Measurements from ENCODE around the gene ALG14. TPM values are rescaled to one million over a fixed set of nuclear protein-coding genes. Genes with fewer than 3 reads are reported as not detected.
A peak's percentile ranks its signal among the peaks of the same experiment; 100 is the strongest.

The ALG14 gene
- total RNA-seq, 1 donor from 2014 or later: 4.6 TPM

GRCh38 chr1:95117207-95118066 is 44.7 kb upstream of the ALG14 start, which contains the start of gene TLCD4:
Gene TLCD4, plus strand, starts transcription at chr1:95117355. Its CDS starts 26,547 bp downstream, at chr1:95143902.
- Histone ChIP-seq H3K4me1 (peaks cover 11% of the 10 kb centered on the region), H3K9me3 (no peaks in the 10 kb centered on the region), H3K36me3 (no peaks in the 10 kb centered on the region), H3K4me3 (peak within 1 kb of the TSS; percentile 66), H3K27ac (peak within 1 kb of the TSS; percentile 77), H3K27me3 (ENCODE audit: low read depth) (no peaks in the 10 kb centered on the region)
- no peak for TF ChIP-seq CTCF (IDR thresholded peaks at IDR 0.05)
- intact Hi-C loops (cut with DNase I): no loop called here
- peak; percentile 78 for DNase-seq
- ATAC-seq: peak; percentile 94 to 95

- ATAC-seq (peak; percentile 86 to 87), DNase-seq (peak; percentile 72)
- Histone ChIP-seq H3K27ac (peak overlapping the region; percentile 77), H3K36me3 (no peaks in the 10 kb centered on the region), H3K9me3 (no peaks in the 10 kb centered on the region), H3K4me1 (peaks cover 11% of the 10 kb centered on the region), H3K27me3 (ENCODE audit: low read depth) (no peaks in the 10 kb centered on the region), H3K4me3 (peak overlapping the region; percentile 66)
- intact Hi-C loops (cut with DNase I): no loop called here
- peak; percentile 56 for TF ChIP-seq CTCF (IDR thresholded peaks at IDR 0.05)
Observed at GRCh38 chr1:95116580-95117206, 43.9 kb upstream of the ALG14 start.

GRCh38 chr1:95115708-95116137 is 43.0 kb upstream of the ALG14 start:
- no peak for DNase-seq
- no peak for ATAC-seq
- intact Hi-C loops (cut with DNase I): no loop called here

GRCh38 chr1:95113684-95114083 is 40.9 kb upstream of the ALG14 start:
- Histone ChIP-seq H3K4me3 (no peak overlapping the region), H3K9me3 (no peaks in the 10 kb centered on the region)

More at GRCh38 chr1:95115708-95116137, 43.0 kb upstream of the ALG14 start:
- Histone ChIP-seq H3K9me3 (no peaks in the 10 kb centered on the region), H3K4me3 (no peak overlapping the region), H3K36me3 (no peaks in the 10 kb centered on the region), H3K27ac (no peak overlapping the region), H3K27me3 (ENCODE audit: low read depth) (no peaks in the 10 kb centered on the region), H3K4me1 (peaks cover 11% of the 10 kb centered on the region)
- TF ChIP-seq CTCF (IDR thresholded peaks at IDR 0.05): no peak

GRCh38 chr1:95111014-95111413 is 38.3 kb upstream of the ALG14 start:
- H3K27me3 ChIP-seq (ENCODE audit: low read depth): no peaks in the 10 kb centered on the region
- H3K36me3 ChIP-seq: no peaks in the 10 kb centered on the region
- intact Hi-C loops (cut with DNase I): no loop called here
- H3K27ac ChIP-seq: no peak overlapping the region
- H3K4me1 ChIP-seq: no peaks in the 10 kb centered on the region
- H3K4me3 ChIP-seq: no peak overlapping the region
- no peaks in the 10 kb centered on the region for H3K9me3 ChIP-seq
- TF ChIP-seq CTCF (IDR thresholded peaks at IDR 0.05): no peak
- DNase-seq (no peak), ATAC-seq (no peak)

More at GRCh38 chr1:95113684-95114083, 40.9 kb upstream of the ALG14 start:
- no peaks in the 10 kb centered on the region for H3K27me3 ChIP-seq (ENCODE audit: low read depth)
- H3K36me3 ChIP-seq: no peaks in the 10 kb centered on the region
- H3K4me1 ChIP-seq: no peaks in the 10 kb centered on the region
- no peak for TF ChIP-seq CTCF (IDR thresholded peaks at IDR 0.05)
- H3K27ac ChIP-seq: no peak overlapping the region
- DNase-seq (no peak), ATAC-seq (no peak)
- intact Hi-C loops (cut with DNase I): no loop called here
